HK-2 (cell line): ENCODE data around the gene KNL1.
A peak's percentile ranks its signal among the peaks of the same experiment; 100 is the strongest.
"Not testable (repeated sequence)": the region's sequence is repeated elsewhere in the genome, so short reads cannot be mapped to it uniquely, and the experiment has no call there.

Source experiments
- DNase-seq: peaks from one replicate; pipeline ENCODE4 v3.0.0-alpha.2; 2018; ENCODE audit not compliant: unreplicated experiment

Gene KNL1

GRCh38 chr15:40676906-40677305 lies 82.9 kb downstream of the KNL1 start:
- DNase-seq = not testable (repeated sequence)

- DNase-seq = no peak
These were observed 86.1 kb downstream of the KNL1 start for GRCh38 chr15:40680151-40680550.

DNA sequence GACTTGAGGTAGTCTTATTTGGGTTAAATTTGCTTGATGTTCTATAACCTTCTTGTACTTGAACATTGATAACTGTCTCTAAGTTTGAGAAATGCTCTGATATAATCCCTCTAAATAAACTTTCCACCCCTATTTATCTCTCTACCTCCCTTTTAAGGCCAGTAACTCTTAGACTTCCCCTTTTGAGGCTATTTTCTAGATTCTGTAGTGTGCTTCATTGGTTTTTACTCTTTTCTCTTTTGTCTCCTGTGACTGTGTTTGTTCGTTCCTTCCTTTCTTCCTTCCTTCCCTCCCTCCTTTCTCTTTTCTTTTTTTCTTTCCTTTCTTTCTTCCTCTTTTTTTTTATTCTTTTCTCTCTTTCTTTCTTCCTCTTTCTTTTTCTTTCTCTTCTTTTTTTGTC lies 86.9 kb downstream of the KNL1 start:
- not testable (repeated sequence) for DNase-seq

- no peak for DNase-seq
These were observed 90.3 kb downstream of the KNL1 start for GRCh38 chr15:40684381-40684780.

GRCh38 chr15:40685376-40685775 lies 91.3 kb downstream of the KNL1 start:
- no peak for DNase-seq

GRCh38 chr15:40688932-40689799 lies 95.1 kb downstream of the KNL1 start:
- DNase-seq = no peak

GRCh38 chr15:40691737-40692136 lies 97.7 kb downstream of the KNL1 start:
- no peak for DNase-seq

GRCh38 chr15:40693904-40694687 lies 100.0 kb downstream of the KNL1 start:
- peak; percentile 31 for DNase-seq

DNA sequence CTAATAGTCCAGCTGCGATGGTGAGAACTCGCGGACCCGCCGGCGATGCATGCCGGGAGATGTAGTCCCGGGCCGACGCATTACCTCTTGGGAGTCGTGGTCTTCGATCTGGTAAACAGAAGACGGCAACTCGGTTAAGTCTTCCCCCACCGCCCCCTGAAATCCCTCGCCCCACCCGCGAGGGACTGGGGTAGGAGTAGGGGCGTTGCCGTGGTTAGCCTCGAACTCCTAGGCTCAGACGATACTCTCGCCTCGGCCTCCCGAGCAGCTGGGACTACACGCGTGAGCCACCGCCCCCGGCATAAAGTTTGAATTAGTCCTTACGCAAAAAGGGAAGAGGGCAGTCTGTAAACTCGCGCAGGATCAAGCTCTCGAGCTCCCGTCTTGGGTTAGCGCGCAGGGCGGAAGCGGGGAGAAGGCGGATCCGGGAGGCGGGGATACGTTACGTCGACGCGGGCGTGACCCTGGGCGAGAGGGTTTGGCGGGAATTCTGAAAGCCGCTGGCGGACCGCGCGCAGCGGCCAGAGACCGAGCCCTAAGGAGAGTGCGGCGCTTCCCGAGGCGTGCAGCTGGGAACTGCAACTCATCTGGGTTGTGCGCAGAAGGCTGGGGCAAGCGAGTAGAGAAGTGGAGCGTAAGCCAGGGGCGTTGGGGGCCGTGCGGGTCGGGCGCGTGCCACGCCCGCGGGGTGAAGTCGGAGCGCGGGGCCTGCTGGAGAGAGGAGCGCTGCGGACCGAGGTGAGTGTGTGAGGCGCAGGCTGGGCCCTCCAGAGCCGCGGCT lies 100.8 kb downstream of the KNL1 start, which contains the start of gene RAD51:
Gene RAD51, plus strand, starts transcription at position 487 of the 781 bp plus-strand sequence. CDS start 3,585 bp downstream, outside the sequence.
- DNase-seq = peak; percentile 84

GRCh38 chr15:40695469-40695890 lies 101.4 kb downstream of the KNL1 start:
- peak; percentile 36 for DNase-seq

- no peak for DNase-seq
These were observed 102.2 kb downstream of the KNL1 start for GRCh38 chr15:40696228-40696627.

DNA sequence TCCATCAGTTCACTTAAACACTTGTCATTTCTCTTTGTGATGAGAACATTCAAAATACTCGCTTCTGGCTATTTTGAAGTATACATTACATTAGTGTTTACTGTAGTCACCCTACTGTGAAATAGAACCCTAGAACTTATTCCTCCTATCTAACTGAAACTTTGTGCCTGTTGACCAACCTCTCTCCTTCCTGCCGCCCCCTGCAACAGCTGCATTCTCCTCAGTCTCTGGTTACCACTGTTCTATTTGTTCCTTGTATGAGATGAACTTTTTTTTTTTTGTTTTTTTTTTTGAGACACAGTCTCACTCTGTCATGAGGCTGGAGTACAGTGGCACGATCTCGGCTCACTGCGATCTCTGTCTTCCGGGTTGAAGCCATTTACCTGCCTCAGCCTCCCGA lies 103.9 kb downstream of the KNL1 start:
- no peak for DNase-seq

DNA sequence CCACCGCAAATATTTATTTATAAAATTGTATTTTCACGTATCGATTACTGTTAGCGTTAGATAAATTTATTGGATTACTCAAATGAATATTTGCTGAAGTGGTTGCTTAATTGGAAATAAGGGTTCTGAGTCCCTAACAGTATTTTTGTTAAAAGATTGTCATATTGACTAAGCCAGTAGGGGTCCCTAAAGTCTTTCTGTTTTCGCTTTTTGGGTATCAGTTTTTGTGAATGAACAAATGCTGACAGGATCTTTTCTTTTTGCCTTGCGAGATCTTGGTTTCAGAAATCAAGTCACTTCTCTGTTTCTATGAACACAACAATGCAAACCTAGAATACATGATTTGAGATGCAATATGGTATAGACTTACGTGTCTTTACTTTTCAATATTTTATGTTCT lies 108.0 kb downstream of the KNL1 start:
- DNase-seq = no peak

DNA sequence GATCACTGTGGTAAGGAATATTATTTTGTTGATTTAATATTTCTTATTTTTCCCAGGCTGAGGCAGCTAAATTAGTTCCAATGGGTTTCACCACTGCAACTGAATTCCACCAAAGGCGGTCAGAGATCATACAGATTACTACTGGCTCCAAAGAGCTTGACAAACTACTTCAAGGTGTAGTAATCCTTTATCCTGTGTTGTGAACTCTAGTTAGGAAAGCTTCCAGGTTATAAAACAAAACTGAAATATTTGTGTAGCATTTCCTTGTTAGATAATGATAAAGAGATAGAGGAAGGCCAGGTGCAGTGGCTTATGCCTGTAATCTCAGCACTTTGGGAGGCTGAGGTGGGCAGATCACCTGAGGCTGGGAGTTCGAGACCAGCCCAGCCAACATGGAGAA lies 112.1 kb downstream of the KNL1 start:
- no peak for DNase-seq
